Ramos (cell line): ENCODE measurements around the gene CHID1.

Experiments
- in situ Hi-C: fragments of 300-500 bp; cut with MboI; formaldehyde crosslinking; loops from one replicate; pipeline ENCODE4 v1.14.3; 2022; ENCODE audit warnings: low sequenced_read_pairs; ENCODE audit not compliant: unreplicated experiment

Gene CHID1

GRCh38 chr11:854601-855329 is 55.8 kb downstream of the CHID1 start:
- in situ Hi-C loops = loop anchor here (5.0 kb wide), 1 partner anchor 198 kb away; no protein-coding TSS in a partner anchor

GRCh38 chr11:853682-854448 is 56.7 kb downstream of the CHID1 start:
- in situ Hi-C loops = loop anchor here (5.0 kb wide), 1 partner anchor 198 kb away; no protein-coding TSS in a partner anchor

- in situ Hi-C loops = loop anchor here (5.0 kb wide), 1 partner anchor 200 kb away; no protein-coding TSS in a partner anchor
Observed at GRCh38 chr11:852762-853161, 57.8 kb downstream of the CHID1 start.

GRCh38 chr11:850775-851763 is 59.5 kb downstream of the CHID1 start:
- in situ Hi-C loops = loop anchor here (5.0 kb wide), 1 partner anchor 201 kb away; no protein-coding TSS in a partner anchor

- in situ Hi-C loops = loop anchor here (5.0 kb wide), 1 partner anchor 202 kb away; no protein-coding TSS in a partner anchor
Observed at GRCh38 chr11:849951-850774, 60.4 kb downstream of the CHID1 start.

GRCh38 chr11:849104-849824 is 61.3 kb downstream of the CHID1 start:
- in situ Hi-C loops = no loop called here

GRCh38 chr11:848380-848931 is 62.2 kb downstream of the CHID1 start:
- in situ Hi-C loops = no loop called here

GRCh38 chr11:847876-848275 is 62.7 kb downstream of the CHID1 start:
- in situ Hi-C loops = no loop called here

- in situ Hi-C loops = no loop called here
Observed at GRCh38 chr11:846496-847098, 64.0 kb downstream of the CHID1 start.

GRCh38 chr11:845872-846495 is 64.6 kb downstream of the CHID1 start:
- in situ Hi-C loops = no loop called here

- in situ Hi-C loops = no loop called here
Observed at GRCh38 chr11:844693-845644, 65.6 kb downstream of the CHID1 start.

GRCh38 chr11:843818-844692 is 66.6 kb downstream of the CHID1 start:
- in situ Hi-C loops = no loop called here

GRCh38 chr11:843086-843734 is 67.4 kb downstream of the CHID1 start:
- in situ Hi-C loops = no loop called here

GRCh38 chr11:842370-843002 is 68.1 kb downstream of the CHID1 start, which contains the start of the genes POLR2L and TSPAN4:
Gene POLR2L (minus strand): TSS chr11:842529. CDS start chr11:842508, 21 bp downstream.
Gene TSPAN4 (plus strand): TSS chr11:842852. CDS start chr11:850305, 7,453 bp downstream.
- in situ Hi-C loops = no loop called here
